HG02885 (cell line): Measurements from ENCODE around the gene PLXNA4.

ENCODE experiments used
- ATAC-seq: cut with Tn5 transposase; IDR thresholded peaks from one replicate; pipeline ENCODE4 v1.9.1; 2021; ENCODE audit warnings: mild to moderate bottlenecking; ENCODE audit not compliant: unreplicated experiment, poor library complexity

Gene PLXNA4

DNA sequence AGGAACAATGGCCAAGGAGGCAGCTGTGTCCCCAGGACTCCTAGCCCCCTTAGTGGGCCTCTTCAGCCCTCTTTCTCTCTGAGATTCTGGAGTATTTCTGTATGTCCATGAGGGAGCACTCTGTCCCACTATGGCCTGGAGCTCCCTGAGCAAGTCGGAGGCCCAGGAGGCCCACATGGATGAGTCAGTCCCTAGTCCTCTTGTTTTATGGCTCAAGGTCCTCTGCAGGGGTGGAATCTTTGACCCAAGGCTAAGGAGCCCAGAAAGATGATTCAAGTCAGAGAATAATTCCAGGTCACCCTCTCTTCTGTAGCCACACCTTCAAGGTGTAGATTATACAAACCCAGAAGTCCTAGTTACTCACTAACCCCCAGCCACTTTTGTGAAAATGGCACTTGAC, 125.6 kb downstream of the PLXNA4 start:
- ATAC-seq: no peak

DNA sequence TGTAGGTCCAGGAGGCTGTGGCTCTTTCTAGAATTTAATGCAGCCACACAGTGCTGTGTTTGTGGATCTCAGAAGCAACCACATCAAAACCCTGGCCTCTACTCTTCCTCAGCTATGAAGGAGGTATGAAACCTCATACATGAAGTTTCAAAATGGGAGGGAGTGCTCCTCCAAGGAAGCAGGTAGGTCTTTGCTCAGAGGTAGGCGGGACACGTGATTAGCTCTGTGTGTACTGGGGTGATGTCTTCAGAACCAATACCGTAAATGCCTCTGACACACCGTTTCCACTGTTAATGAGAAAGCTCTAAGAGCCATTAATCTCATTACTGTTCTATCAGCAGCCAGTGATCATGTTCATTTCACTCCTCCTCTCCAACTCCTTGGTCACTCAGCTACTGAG, 126.1 kb downstream of the PLXNA4 start:
- ATAC-seq: no peak

DNA sequence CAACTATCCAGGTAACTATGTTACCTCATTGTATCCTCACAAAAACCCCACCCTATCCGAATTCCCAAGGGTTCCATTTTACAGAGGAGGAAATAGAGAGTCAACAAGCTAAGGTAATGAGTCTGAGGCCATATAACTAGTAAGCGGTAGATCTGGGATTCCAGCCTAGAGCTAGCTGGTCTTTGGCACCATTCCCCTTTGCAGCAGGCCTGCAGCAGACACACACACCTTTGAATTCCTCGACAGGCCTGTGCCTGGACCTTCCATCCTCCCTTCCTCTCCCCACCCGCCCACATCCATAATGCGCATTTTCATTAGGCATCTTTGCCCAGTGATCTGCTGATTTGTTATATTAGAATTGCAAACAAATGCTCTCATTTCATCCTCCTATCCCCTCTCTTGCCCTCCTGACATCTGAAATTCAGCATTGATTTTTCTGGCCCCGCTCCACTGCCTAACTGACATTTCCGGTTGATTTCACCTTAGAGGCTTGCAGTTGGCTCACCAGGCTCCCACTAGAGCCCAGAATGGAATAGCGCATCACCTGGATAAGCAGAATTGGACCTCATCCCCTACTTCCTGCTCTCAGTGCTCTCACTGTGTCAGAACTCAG, 129.5 kb downstream of the PLXNA4 start:
- no peak for ATAC-seq

DNA sequence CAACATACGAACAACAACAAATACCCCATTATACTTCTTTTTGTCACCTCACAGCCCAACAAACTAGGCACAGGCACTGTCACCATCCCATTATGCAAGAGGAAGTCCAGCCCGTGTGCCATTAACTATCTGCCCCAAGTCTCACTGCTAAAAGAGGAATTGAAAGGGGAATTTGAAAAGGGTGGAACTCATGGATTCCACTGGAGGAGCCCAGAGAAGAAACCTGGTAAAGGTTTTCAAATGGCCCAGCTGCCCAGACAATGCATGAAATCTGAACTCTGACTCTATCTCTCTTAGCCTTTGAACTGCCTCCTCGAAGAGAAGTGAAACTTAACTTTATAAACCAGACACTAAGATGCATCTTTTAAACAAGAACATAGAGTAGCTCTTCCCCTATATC, 130.0 kb downstream of the PLXNA4 start:
- no peak for ATAC-seq

DNA sequence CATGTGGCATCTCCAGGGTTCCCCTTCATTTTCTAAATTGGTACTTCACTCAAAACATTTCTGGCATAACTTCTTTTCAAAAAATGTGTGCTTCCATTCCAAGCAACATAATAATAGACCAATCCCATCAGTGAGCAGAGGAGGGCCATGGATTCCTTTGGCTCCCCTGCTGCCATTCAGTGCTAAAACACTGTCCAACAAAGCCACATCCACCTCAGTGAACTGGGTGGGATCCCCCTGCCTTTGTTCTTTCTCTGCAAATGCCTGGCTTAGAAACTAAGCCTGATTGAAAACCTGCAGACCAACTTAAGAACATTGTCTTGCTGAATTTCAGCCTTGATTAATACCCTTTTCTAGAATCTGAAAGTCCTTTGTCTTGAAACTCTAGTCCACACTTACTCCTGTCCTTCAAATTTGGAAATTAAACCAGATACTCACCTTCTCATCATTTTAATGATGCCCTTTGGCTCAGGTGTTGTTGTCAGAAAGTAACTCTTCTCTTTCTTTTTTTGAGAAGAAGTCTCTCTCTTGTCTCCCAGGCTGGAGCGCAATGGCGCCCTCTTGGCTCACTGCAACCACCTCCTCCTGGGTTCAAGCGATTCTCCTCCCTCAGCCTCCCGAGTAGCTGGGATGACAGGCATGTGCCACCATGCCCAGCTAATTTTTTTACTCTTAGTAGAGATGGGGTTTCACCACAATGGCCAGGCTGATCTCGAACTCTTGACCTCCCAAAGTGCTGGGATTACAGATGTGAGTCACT, 132.3 kb downstream of the PLXNA4 start:
- ATAC-seq: no peak

DNA sequence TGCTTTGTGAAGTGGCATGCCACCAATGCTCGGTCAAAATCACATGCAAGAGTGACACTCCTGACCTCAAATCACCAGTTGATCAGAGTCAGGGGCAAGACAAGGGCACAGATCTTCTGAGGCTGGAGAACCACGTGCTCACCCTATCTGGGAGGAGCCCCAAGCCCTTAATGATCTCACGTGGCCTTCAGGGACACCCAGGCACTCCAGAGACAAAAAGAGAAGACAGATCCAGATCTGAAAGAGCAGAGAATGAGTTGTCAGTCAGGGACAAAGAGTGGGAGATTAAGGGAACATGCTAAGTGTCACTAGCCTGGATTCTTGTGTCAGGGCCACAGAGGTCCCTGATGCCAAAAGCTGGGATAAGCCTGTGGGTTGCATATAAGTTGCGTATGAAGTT, 134.3 kb downstream of the PLXNA4 start:
- ATAC-seq: no peak

DNA sequence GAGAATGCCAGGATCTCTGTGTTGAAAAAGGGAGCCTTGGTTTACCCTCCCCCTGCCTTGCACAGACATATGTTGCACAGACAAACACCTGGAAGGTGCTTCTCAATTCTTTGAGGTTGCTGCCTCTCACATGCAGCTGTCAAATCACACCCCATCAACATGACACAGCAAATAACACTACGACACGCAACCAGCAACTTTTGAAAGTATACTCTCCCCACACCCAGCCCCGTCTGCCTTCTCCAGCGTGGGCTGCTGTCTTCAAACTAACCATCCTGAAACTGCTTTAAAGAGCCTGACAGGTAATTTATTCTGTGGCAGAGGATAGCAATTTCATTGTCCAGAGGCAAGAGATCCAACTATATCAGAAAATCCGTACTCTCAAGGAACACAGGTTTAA, 136.1 kb downstream of the PLXNA4 start:
- no peak for ATAC-seq

DNA sequence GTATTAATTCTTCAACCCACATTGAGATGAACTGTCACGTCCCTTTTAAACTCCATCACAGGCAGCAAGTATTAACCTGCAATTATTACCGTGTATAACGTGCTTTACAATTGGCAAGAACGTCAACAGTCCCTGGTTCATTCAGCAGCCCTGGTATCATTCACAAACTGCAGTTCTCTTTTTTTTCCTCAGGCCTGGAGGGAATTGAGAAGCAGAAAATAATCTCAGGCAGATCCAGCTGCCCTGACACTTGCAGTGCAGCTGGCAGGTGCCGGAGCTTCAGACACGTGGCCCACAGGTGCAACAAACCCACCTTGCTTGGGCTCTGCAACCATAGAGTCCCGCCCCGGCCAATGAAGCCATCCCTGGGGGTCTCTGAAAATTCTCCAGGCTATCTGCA, 137.3 kb downstream of the PLXNA4 start:
- no peak for ATAC-seq

DNA sequence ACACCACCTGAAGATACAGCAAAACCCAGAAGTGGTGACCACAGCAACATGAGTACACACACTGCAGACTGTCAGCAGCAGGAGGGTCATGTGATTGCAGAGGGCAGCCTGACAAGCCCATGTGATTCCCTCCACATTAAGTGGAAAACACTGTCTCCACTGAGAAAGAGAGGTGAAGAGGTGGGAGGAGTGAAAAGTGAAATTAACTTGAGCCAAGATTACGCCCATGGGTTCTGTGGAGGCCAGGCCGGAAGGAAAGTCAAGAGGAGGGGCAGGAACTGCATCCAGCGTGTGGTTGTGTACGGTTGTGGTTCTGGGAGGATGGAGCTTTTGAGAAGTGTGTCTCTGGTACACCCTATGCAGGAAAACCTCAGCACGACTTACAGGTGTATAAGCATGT, 138.5 kb downstream of the PLXNA4 start:
- ATAC-seq: no peak

DNA sequence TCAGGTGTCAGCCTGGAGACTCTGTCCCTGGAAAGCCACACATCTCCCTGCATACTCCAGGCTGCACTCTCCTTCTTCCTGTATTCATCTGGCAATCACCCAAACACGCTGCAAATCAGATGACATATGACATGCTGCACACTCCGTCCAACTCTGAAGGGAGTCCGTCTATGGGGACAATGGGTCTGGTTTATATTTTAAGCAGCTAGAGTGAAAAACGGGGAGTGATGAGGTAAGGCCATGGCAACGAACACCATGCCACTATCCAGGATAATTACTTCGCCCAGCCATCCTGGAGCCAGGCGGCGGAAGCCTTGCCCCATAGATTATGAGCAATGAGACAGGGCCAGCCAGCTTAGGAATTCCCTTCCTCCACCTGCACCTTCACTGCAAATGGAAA, 140.1 kb downstream of the PLXNA4 start:
- ATAC-seq: no peak

DNA sequence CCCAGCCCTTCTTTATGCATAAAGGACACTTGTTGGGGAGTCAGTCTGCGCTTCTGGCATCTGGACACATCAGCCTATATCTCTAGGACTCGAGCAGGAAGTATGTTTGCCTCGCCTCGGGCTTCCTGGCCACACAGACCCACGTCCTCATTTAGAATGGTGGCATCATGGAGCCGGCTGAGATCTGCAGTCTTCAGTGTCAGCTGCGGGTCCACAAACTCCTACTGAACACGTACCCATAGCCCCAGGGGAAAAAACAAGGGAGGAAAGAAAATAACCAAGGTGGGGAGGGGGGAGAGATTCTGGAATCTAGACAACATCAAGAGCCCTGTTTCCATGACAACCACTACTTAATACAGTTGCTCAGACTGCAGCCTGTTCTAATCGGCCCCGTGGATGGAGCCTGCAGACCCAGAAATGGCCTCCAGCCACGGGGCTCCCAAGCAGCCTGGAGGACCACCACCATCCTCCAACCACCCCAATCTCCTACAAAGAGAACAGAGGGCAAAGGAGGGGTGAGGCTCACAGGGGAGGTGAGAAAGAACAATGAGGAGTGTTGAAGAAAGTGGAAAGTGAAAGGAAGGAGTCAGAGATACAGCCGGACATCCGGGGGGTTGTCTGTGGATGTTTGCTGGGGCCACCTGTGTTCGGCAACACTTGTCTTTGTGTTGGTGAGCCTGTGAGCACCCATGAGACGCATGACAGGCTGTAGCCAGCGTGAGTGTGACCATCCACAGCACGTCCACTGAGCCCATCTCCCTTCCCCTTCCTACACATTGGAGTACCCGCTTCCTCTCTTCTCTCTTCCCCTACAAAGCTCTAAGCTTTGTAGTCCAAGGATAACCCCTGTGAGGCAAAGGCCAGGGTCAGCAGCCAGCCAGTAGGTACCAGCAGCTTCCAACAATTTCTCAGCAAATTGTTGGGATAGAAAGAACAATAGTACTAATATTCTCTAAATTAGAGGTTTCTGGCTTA, 141.0 kb downstream of the PLXNA4 start:
- no peak for ATAC-seq

DNA sequence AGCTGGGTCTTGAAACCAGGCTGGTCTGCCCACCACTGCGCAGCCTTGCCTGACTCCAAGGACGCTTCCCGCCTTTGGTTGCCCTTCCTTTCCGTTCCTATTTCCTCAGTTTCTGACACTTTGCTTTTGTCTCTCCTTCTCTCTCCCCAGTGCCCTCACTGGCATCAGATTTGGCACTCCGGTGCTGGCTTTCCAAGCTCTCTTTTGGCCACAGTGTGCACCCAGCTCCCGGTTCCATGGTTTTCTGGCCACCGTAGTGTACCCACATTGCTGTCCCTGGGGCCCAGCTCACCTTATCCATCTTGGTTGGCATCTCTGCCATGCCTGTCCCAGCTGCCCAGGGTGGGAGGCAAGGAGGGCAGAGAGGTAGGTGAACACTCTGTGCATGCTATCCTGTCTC, 142.2 kb downstream of the PLXNA4 start:
- ATAC-seq: no peak

DNA sequence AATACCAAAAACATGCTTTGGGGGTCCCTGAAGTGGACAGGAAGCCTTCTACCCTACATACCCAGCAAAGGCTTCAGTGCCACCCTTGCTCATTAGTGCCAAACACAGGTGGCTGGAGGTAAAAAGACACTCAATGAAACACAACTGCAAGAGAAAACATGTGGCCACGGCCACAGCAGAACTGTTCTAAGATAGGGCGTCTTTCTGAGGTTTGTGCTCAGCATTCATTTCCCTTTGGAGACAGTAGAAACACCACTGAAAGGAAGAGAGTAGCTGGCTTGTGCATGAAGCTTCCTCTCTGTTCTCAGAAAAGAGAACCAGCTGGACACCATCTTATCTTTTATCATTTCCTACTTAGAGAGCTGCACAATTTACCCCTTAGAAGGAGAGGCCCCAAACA, 143.0 kb downstream of the PLXNA4 start:
- no peak for ATAC-seq

DNA sequence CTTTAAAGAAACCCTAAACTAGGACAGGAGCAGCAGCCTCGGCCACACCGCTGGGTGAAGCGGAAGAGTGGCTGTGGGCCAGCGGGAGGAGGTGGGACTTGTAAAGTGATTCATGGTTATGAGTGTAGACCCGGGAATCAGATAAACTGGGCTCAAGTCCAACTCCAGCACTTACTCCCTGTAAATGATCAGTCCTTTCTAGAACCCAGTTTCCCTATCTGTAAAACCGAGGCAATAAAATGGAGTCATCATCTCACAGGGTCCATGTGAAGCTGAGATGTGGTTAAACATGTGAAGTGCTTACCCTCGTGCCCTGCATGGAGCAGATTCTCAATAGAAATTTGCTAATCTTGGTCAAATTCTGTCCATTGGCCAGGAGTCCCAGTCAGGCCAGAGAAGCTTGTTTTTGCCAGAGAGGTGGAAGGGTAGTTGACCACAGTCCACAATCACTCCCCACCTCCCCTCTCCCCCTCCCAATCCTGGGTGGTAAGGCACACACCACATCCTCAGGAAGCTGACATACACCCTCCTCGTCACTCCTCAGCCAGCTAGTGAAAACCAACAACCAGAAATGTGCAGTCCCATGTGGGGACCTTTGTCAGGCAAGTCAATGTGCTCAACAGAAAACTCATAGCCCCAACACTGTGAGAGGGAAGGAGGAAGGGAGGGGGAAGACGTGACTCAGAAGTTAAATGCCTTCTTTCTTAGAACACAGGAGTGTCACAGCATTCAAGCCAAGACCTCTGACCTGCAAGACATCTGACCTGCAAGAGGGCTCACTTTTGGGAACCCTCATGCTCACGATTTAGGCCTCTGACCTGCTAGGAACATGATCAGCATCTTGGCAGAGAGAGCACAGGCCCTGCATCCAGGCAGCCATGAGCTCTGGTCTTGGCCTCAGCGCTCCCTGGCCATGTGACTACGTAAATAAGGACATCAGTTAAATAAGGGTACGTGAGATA, 145.1 kb downstream of the PLXNA4 start:
- ATAC-seq: no peak

DNA sequence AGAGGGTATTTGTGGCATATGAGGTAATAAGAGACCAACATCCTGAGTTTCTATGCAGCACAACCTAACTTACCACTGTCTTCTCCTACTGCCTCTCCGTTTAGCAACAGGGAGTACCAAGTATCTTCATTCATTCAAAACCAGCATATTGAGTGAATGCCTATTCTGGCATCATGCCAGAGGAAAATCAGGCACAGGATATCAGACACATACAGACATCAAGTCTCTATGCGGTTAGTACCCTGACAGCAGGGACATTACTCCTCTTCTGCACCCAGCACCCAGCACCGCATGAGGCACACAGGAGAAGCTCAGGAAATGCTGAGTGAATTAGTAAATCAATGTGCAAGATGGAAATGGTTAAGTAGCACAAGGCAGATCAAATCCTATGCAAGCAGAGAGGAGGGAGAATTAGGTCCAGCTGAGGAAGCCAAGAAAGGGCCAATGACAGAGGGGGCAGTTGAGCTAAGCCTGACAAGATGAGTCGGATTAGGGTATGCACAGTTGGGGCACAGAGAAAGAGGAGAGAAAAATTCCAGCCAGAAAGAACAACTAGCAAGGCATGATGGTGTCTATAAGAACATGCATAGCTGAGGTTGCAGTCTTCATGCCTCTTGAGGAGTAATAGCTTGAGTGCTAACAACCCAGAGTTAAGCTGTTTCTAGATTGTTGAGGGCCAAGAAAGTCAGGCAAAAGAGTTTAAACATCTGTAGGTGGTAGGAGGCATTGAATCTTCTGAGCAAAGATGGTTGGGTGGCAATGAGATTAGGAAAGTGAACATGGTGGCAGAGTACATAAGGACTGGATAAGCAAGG, 146.0 kb downstream of the PLXNA4 start:
- no peak for ATAC-seq

DNA sequence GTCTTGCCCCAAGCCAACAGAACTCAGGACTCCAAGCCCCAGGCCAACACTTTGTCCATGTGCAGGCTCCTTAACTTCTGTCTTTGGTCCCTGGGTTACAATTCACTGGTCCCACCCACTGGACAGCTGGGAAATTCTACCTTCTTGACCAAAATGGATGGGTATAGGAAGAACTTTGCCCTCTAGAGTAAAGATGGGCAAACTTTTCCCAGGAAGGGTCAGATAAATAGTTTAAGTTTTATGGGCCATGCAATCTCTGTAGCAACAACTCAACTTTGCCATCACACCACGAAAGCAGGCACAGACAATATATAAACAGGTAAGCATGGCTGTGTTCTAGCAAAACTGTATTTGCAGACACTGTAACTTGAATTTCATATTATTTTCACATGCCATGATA, 147.1 kb downstream of the PLXNA4 start:
- ATAC-seq: no peak

DNA sequence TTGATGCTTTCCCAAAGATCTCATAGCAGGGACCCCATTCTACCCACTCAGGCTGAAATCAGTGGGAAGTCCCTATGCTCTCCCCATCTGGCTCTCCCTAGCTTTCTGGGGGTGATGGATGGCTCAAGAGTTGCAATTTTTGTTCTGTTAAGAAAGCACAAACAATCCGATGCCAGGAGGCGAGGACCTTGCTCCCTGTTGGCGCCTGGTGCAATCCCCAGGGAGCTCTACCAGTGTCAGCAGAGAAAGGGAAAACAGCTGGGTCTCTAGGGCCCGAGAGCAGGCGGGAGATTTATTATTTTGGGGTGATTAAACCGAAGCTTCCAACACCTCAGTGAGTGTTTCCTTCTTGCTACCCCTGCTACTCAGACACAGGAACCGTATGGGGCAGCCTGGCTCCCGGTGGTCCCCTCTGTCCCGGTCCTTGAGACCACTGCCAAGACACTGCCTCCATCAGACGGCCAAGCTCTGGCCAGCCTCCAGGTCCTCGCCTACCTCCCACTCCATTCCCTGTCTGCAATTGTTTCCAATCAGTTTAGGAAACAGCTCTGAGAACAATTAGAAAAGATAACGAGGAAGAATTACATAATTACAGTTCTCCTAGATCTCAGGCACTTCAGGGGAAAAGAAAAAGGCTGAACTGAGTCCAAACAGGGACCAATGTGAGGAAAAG, 147.9 kb downstream of the PLXNA4 start:
- no peak for ATAC-seq

DNA sequence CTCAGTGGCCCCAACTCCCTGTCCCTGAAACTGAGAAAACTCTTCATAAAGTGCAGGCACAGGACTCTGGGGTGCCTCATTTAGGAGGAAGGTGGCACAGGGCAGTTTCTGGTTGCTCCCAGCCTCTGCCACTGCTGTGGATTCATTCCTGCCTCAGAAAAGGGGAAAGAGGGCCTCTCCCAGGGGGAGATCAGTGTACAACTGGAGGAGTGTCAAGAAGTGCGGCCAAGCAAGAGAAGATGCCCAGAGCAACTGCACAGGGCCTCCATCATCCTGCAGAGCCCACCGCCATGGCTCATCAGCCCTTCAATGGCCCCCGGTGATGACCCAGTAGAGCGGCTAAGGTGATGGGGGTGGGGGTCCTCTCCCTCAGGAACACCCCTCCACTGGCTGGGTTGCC, 150.3 kb downstream of the PLXNA4 start:
- ATAC-seq: no peak
